ENCODE data around the gene LRRC61.

The LRRC61 gene

GRCh38 chr7:150372271-150373048 lies 49.3 kb downstream of the LRRC61 start:
- DNase-seq (ENCODE audit: low read depth) = no peak
- H3K4me3 ChIP-seq (replicated peaks; ENCODE audit: low read depth, low read length) = no peak overlapping the region
- TF ChIP-seq CTCF (IDR thresholded peaks at IDR 0.05; ENCODE audit: low read length, missing control alignments) = no peak

- H3K4me3 ChIP-seq (replicated peaks; ENCODE audit: low read depth, low read length) = no peak overlapping the region
- TF ChIP-seq CTCF (IDR thresholded peaks at IDR 0.05; ENCODE audit: low read length, missing control alignments) = no peak
- no peak for DNase-seq (ENCODE audit: low read depth)
Measured at GRCh38 chr7:150373049-150373801, 50.1 kb downstream of the LRRC61 start.

- no peak for DNase-seq (ENCODE audit: low read depth)
- no peak for TF ChIP-seq CTCF (IDR thresholded peaks at IDR 0.05; ENCODE audit: low read length, missing control alignments)
- no peak overlapping the region for H3K4me3 ChIP-seq (replicated peaks; ENCODE audit: low read depth, low read length)
Measured at GRCh38 chr7:150374026-150374425, 50.9 kb downstream of the LRRC61 start.

GRCh38 chr7:150374472-150374871 lies 51.3 kb downstream of the LRRC61 start:
- no peak overlapping the region for H3K4me3 ChIP-seq (replicated peaks; ENCODE audit: low read depth, low read length)
- no peak for TF ChIP-seq CTCF (IDR thresholded peaks at IDR 0.05; ENCODE audit: low read length, missing control alignments)
- no peak for DNase-seq (ENCODE audit: low read depth)

- H3K4me3 ChIP-seq (replicated peaks; ENCODE audit: low read depth, low read length) = no peak overlapping the region
- DNase-seq (ENCODE audit: low read depth) = no peak
- TF ChIP-seq CTCF (IDR thresholded peaks at IDR 0.05; ENCODE audit: low read length, missing control alignments) = no peak
Measured at GRCh38 chr7:150375662-150376521, 52.7 kb downstream of the LRRC61 start.

- DNase-seq (ENCODE audit: low read depth) = no peak
- H3K4me3 ChIP-seq (replicated peaks; ENCODE audit: low read depth, low read length) = no peak overlapping the region
- TF ChIP-seq CTCF (IDR thresholded peaks at IDR 0.05; ENCODE audit: low read length, missing control alignments) = no peak
Measured at GRCh38 chr7:150376560-150376959, 53.4 kb downstream of the LRRC61 start.

All from fibroblast of pulmonary artery (primary cell).